WI38 (cell line): ENCODE measurements around the gene TNFRSF8.
A peak's percentile ranks its signal among the peaks of the same experiment; 100 is the strongest.

ENCODE experiments used
- H3K4me3 ChIP-seq: 2 replicates; pipeline ENCODE4 v1.5.1; 2011; ENCODE audit warnings: low read depth, mild to moderate bottlenecking, control low read depth, low read length
- CTCF ChIP-seq: IDR thresholded peaks from 2 replicates; pipeline ENCODE4 v1.5.1; 2012; ENCODE audit warnings: low read depth, mild to moderate bottlenecking, control low read depth, low read length

The TNFRSF8 gene

GRCh38 chr1:12021616-12022015, 41.5 kb upstream of the TNFRSF8 start:
- no peak for TF ChIP-seq CTCF
- no peak overlapping the region for H3K4me3 ChIP-seq

GRCh38 chr1:12022036-12022435, 41.1 kb upstream of the TNFRSF8 start:
- no peak for TF ChIP-seq CTCF
- no peak overlapping the region for H3K4me3 ChIP-seq

GRCh38 chr1:12026586-12026985, 36.5 kb upstream of the TNFRSF8 start:
- no peak overlapping the region for H3K4me3 ChIP-seq
- no peak for TF ChIP-seq CTCF

- no peak for TF ChIP-seq CTCF
- H3K4me3 ChIP-seq = no peak overlapping the region
These were observed 34.9 kb upstream of the TNFRSF8 start for GRCh38 chr1:12028248-12028647.

- no peak for TF ChIP-seq CTCF
- H3K4me3 ChIP-seq = no peak overlapping the region
These were observed 34.1 kb upstream of the TNFRSF8 start for GRCh38 chr1:12028957-12029511.

- TF ChIP-seq CTCF = no peak
- no peak overlapping the region for H3K4me3 ChIP-seq
These were observed 33.3 kb upstream of the TNFRSF8 start for GRCh38 chr1:12029720-12030339.

- no peak overlapping the region for H3K4me3 ChIP-seq
- peak; percentile 49 for TF ChIP-seq CTCF
These were observed 31.8 kb upstream of the TNFRSF8 start for GRCh38 chr1:12031039-12031980.
